Spleen (tissue), 11 donors: ENCODE measurements around the gene DDX5. TPM values are rescaled to one million over a fixed set of nuclear protein-coding genes. Genes with fewer than 3 reads are reported as not detected.

Experiments used
- DNase-seq: peaks from one replicate; pipeline ENCODE4 v3.0.0-alpha.2; 2020
- H3K27ac ChIP-seq, 8 donors: fragments of 200-600 bp; sonication (generic) in 7 of 8; 1 replicate in 4 of 8; 2 replicates in 4 of 8; pipeline versions ENCODE4 v1.5.0 to v1.8.0; 2016 to 2021; ENCODE audit warnings: inconsistent platforms in 4 of 8, mild to moderate bottlenecking in 4 of 8, moderate library complexity in 1 of 8
- H3K27me3 ChIP-seq, 7 donors: fragments of 200-600 bp; sonication (generic) in 6 of 7; replicated peaks in 1 of 7; 1 replicate in 4 of 7; 2 replicates in 3 of 7; pipeline versions ENCODE4 v1.5.0 to v1.8.0; 2016 to 2021; ENCODE audit warnings: inconsistent platforms in 3 of 7, mild to moderate bottlenecking in 1 of 7
- H3K36me3 ChIP-seq, 6 donors: fragments of 200-600 bp; sonication (generic) in 5 of 6; 1 replicate in 4 of 6; 2 replicates in 2 of 6; pipeline versions ENCODE4 v1.5.0 to v1.8.0; 2016 to 2021; ENCODE audit warnings: inconsistent platforms in 2 of 6
- H3K4me1 ChIP-seq, 6 donors: fragments of 200-600 bp; sonication (generic) in 5 of 6; 1 replicate in 3 of 6; 2 replicates in 3 of 6; pipeline versions ENCODE4 v1.5.0 to v1.8.0; 2016 to 2021; ENCODE audit warnings: inconsistent platforms in 3 of 6
- H3K4me3 ChIP-seq, 8 donors: fragments of 200-600 bp; sonication (generic) in 7 of 8; 1 replicate in 4 of 8; 2 replicates in 4 of 8; pipeline versions ENCODE4 v1.5.0 to v1.8.0; 2016 to 2021; ENCODE audit warnings: inconsistent platforms in 4 of 8, mild to moderate bottlenecking in 4 of 8, moderate library complexity in 2 of 8
- H3K9me3 ChIP-seq, 8 donors: fragments of 200-600 bp; sonication (generic) in 7 of 8; 1 replicate in 4 of 8; 2 replicates in 4 of 8; pipeline versions ENCODE4 v1.5.0 to v1.8.0; 2016 to 2021; ENCODE audit warnings: inconsistent platforms in 4 of 8
- CTCF ChIP-seq, 11 experiments: fragments of 200-600 bp in 7 of 11; fragments of 450-650 bp in 4 of 11; sonication (generic) in 4 of 11; IDR thresholded peaks in 8 of 11; conservative IDR thresholded peaks in 3 of 11; 1 replicate in 7 of 11; 2 replicates in 4 of 11; pipeline versions ENCODE4 v1.4.0 to v1.8.0; 2016 to 2021; ENCODE audit warnings: antibody characterized with exemption in 11 of 11, inconsistent platforms in 4 of 11, mild to moderate bottlenecking in 1 of 11
- POLR2A ChIP-seq, 3 donors: fragments of 450-650 bp; IDR thresholded peaks; one replicate each; pipeline ENCODE4 v1.5.1; 2017; ENCODE audit warnings: antibody characterized with exemption in 3 of 3, mild to moderate bottlenecking in 1 of 3
- POLR2AphosphoS5 ChIP-seq, 3 donors: sonication (generic); formaldehyde crosslinking; IDR thresholded peaks; one replicate each; pipeline ENCODE4 v1.5.1; 2017; ENCODE audit warnings: antibody characterized with exemption in 3 of 3
- WGBS, 5 donors: extraction: QIAGEN DNeasy Blood & Tissue Kit in 3 of 5; methylation state at CpG; one replicate each; pipeline versions ENCODE4 v1.1.5 to v1.1.7; 2013 to 2018; 5-methylcytosine and 5-hydroxymethylcytosine counted together
- intact Hi-C: fragments of 100-400 bp; cut with DNase I; formaldehyde crosslinking; loops from one replicate; pipeline ENCODE4 v1.15.0; 2023; ENCODE audit warnings: low total_unique reads
- polyA plus RNA-seq, 3 donors: library from polyadenylated mRNA; stranded (reverse); fragments of 200-250 nt; gene quantifications; one replicate each; pipeline ENCODE4 v1.2.1, GENCODE V29; 2013
- total RNA-seq, 7 donors: library from RNA; depleted of rRNA in 3 of 7; stranded (reverse); fragments of >200 nt in 3 of 7; fragmentation: NEBNext Ultra II Directional in 4 of 7; extraction: Animal tissue kit (Norgen Biotek cat#: 25700) in 4 of 7; gene quantifications; one replicate each; pipeline versions ENCODE4 v1.1.0 to v1.2.1, GENCODE V29; 2016 to 2021
- donor health status: healthy with polysubstance abuse.
- donor health status: DM: no; HTN: no; CAD: no; lungs with moderate emphysema.
- donor health status: DM: no; HTN: no; CAD: no.
- donor health status: Bipolar disorder and iron deficiency.
- donor health status: healthy.
- donor health status: DM: no; HTN: no; CAD: no.
- donor health status: DM: yes; HTN: yes; CAD: no.

Gene DDX5
- total and polyA plus RNA-seq, 10 donors = 493 to 2,219 (median 1,080) TPM

- Histone ChIP-seq H3K36me3 (peaks cover 9 to 78% (median 70%) of the 10 kb centered on the region in 6 donors), H3K4me1 (peaks cover 38 to 81% (median 76%) of the 10 kb centered on the region in 6 donors), H3K9me3 (no peaks in the 10 kb centered on the region), H3K27ac (peak overlapping the region in 2 of 8 donors; percentile 24 to 100), H3K4me3 (peak overlapping the region in 1 of 8 donors; percentile 84), H3K27me3 (no peaks in the 10 kb centered on the region)
- DNase-seq = no peak
- intact Hi-C loops = no loop called here
- 81 to 88% (median 83%) methylated on average over 3 of the region's 3 CpGs for WGBS, 5 donors
- TF ChIP-seq CTCF (IDR thresholded peaks at IDR 0.05 in 8 of 11, conservative IDR thresholded peaks at IDR 0.05 in 3 of 11) (no peak), POLR2AphosphoS5 (IDR thresholded peaks at IDR 0.05) (no peak), POLR2A (IDR thresholded peaks at IDR 0.05) (no peak)
Measured at GRCh38 chr17:64502021-64502420, 4.1 kb downstream of the DDX5 start.

GRCh38 chr17:64500862-64501765 is 5.0 kb downstream of the DDX5 start:
- WGBS, 5 donors = 83 to 88% (median 86%) methylated on average over 11 of the region's 11 CpGs
- H3K4me3 ChIP-seq = no peak overlapping the region
- no peak for DNase-seq
- no peaks in the 10 kb centered on the region for H3K27me3 ChIP-seq
- H3K36me3 ChIP-seq = peaks cover 9 to 78% (median 70%) of the 10 kb centered on the region in 6 donors
- peaks cover 38 to 87% (median 78%) of the 10 kb centered on the region in 6 donors for H3K4me1 ChIP-seq
- no peak overlapping the region for H3K27ac ChIP-seq
- no peaks in the 10 kb centered on the region for H3K9me3 ChIP-seq
- TF ChIP-seq POLR2AphosphoS5 (IDR thresholded peaks at IDR 0.05) (peak in 1 of 3 donors; percentile 52), CTCF (IDR thresholded peaks at IDR 0.05 in 8 of 11, conservative IDR thresholded peaks at IDR 0.05 in 3 of 11) (no peak)
- intact Hi-C loops = no loop called here

GRCh38 chr17:64500487-64500859 is 5.6 kb downstream of the DDX5 start:
- WGBS, 5 donors = 86 to 94% (median 91%) methylated on average over 8 of the region's 8 CpGs
- Histone ChIP-seq H3K27ac (no peak overlapping the region), H3K36me3 (peaks cover 9 to 78% (median 70%) of the 10 kb centered on the region in 6 donors), H3K27me3 (no peaks in the 10 kb centered on the region), H3K9me3 (no peaks in the 10 kb centered on the region), H3K4me3 (no peak overlapping the region), H3K4me1 (peaks cover 44 to 94% (median 85%) of the 10 kb centered on the region in 6 donors)
- no peak for DNase-seq
- TF ChIP-seq POLR2A (IDR thresholded peaks at IDR 0.05) (no peak), CTCF (IDR thresholded peaks at IDR 0.05 in 8 of 11, conservative IDR thresholded peaks at IDR 0.05 in 3 of 11) (no peak), POLR2AphosphoS5 (IDR thresholded peaks at IDR 0.05) (peak in 1 of 3 donors; percentile 0)
- intact Hi-C loops = no loop called here

- H3K4me3 ChIP-seq = no peak overlapping the region
- H3K27me3 ChIP-seq = no peaks in the 10 kb centered on the region
- TF ChIP-seq CTCF (IDR thresholded peaks at IDR 0.05 in 8 of 11, conservative IDR thresholded peaks at IDR 0.05 in 3 of 11) = no peak
- TF ChIP-seq POLR2A (IDR thresholded peaks at IDR 0.05) = no peak
- peak in 1 of 3 donors; percentile 40 for TF ChIP-seq POLR2AphosphoS5 (IDR thresholded peaks at IDR 0.05)
- intact Hi-C loops = loop anchor here (5.0 kb wide), 1 partner anchor 78 kb away; no protein-coding TSS in a partner anchor
- H3K9me3 ChIP-seq = no peaks in the 10 kb centered on the region
- H3K27ac ChIP-seq = peak overlapping the region in 1 of 8 donors; percentile 5
- WGBS, 5 donors = 84 to 92% (median 88%) methylated on average over 6 of the region's 6 CpGs
- H3K4me1 ChIP-seq = peaks cover 50 to 98% (median 90%) of the 10 kb centered on the region in 6 donors
- peaks cover 9 to 77% (median 70%) of the 10 kb centered on the region in 6 donors for H3K36me3 ChIP-seq
- DNase-seq = no peak
Measured at GRCh38 chr17:64499805-64500486, 6.1 kb downstream of the DDX5 start.
